ENCODE data around the gene VIL1. TPM values are rescaled to one million over a fixed set of nuclear protein-coding genes. Genes with fewer than 3 reads are reported as not detected.

Gene VIL1
- total and polyA plus RNA-seq, 2 of the 13 experiments (the other 11 are each of a cell fraction or from before 2014, with no cell fraction given) = 287 to 301 TPM

DNA sequence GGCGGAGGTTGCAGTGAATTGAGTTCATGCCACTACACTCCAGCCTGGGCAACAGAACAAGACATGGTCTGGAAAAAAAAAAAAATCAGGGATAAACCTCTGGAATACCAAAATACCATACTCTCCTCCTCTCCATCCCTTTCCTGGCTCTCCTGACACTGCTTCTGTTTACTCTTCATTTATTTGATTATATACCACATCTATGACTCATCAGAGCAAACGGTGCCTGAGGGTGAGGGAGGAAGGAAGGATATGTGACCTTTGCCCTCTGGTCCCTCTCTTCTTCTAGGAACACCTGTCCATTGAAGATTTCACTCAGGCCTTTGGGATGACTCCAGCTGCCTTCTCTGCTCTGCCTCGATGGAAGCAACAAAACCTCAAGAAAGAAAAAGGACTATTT is 30.0 kb downstream of the VIL1 start (continued):
- TF ChIP-seq, protein P1, sequence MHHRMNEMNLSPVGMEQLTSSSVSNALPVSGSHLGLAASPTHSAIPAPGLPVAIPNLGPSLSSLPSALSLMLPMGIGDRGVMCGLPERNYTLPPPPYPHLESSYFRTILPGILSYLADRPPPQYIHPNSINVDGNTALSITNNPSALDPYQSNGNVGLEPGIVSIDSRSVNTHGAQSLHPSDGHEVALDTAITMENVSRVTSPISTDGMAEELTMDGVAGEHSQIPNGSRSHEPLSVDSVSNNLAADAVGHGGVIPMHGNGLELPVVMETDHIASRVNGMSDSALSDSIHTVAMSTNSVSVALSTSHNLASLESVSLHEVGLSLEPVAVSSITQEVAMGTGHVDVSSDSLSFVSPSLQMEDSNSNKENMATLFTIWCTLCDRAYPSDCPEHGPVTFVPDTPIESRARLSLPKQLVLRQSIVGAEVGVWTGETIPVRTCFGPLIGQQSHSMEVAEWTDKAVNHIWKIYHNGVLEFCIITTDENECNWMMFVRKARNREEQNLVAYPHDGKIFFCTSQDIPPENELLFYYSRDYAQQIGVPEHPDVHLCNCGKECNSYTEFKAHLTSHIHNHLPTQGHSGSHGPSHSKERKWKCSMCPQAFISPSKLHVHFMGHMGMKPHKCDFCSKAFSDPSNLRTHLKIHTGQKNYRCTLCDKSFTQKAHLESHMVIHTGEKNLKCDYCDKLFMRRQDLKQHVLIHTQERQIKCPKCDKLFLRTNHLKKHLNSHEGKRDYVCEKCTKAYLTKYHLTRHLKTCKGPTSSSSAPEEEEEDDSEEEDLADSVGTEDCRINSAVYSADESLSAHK (CRISPR knock-in tag; IDR thresholded peaks at IDR 0.05; ENCODE audit: borderline replicate concordance) = no peak
- TF ChIP-seq, protein P2, sequence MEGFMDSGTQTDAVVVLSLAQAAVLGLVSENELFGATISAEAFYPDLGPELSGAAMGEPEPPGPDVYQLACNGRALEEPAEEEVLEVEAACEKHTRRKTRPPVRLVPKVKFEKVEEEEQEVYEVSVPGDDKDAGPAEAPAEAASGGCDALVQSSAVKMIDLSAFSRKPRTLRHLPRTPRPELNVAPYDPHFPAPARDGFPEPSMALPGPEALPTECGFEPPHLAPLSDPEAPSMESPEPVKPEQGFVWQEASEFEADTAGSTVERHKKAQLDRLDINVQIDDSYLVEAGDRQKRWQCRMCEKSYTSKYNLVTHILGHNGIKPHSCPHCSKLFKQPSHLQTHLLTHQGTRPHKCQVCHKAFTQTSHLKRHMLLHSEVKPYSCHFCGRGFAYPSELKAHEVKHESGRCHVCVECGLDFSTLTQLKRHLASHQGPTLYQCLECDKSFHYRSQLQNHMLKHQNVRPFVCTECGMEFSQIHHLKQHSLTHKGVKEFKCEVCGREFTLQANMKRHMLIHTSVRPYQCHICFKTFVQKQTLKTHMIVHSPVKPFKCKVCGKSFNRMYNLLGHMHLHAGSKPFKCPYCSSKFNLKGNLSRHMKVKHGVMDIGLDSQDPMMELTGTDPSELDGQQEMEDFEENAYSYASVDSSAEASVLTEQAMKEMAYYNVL (CRISPR knock-in tag; IDR thresholded peaks at IDR 0.05; ENCODE audit: borderline replicate concordance) = peak; percentile 84; the same call in 1 of the 2 replicates
- TF ChIP-seq EP300 (IDR thresholded peaks at IDR 0.05; ENCODE audit: low read depth in 2 of 2, low read length in 2 of 2) (peak in 1 of 2 experiments; percentile 78; a peak in 2 of 4 replicates), EP300 (CRISPR knock-in tag; IDR thresholded peaks at IDR 0.05; ENCODE audit: borderline replicate concordance) (no peak; the same call in 1 of the 2 replicates), RORA (CRISPR knock-in tag; IDR thresholded peaks at IDR 0.05) (no peak), ZNF136 (CRISPR knock-in tag; IDR thresholded peaks at IDR 0.05; ENCODE audit: low read depth) (no peak), ZNF33A (CRISPR knock-in tag; IDR thresholded peaks at IDR 0.05; ENCODE audit: borderline replicate concordance) (no peak), NR2F2 (IDR thresholded peaks at IDR 0.05; ENCODE audit: borderline replicate concordance, low read depth) (peak; percentile 59), THAP11 (CRISPR knock-in tag; IDR thresholded peaks at IDR 0.05) (0 out of 2 replicates have a peak, but pooled peaks have one; percentile 19)
- TF ChIP-seq, protein P3, sequence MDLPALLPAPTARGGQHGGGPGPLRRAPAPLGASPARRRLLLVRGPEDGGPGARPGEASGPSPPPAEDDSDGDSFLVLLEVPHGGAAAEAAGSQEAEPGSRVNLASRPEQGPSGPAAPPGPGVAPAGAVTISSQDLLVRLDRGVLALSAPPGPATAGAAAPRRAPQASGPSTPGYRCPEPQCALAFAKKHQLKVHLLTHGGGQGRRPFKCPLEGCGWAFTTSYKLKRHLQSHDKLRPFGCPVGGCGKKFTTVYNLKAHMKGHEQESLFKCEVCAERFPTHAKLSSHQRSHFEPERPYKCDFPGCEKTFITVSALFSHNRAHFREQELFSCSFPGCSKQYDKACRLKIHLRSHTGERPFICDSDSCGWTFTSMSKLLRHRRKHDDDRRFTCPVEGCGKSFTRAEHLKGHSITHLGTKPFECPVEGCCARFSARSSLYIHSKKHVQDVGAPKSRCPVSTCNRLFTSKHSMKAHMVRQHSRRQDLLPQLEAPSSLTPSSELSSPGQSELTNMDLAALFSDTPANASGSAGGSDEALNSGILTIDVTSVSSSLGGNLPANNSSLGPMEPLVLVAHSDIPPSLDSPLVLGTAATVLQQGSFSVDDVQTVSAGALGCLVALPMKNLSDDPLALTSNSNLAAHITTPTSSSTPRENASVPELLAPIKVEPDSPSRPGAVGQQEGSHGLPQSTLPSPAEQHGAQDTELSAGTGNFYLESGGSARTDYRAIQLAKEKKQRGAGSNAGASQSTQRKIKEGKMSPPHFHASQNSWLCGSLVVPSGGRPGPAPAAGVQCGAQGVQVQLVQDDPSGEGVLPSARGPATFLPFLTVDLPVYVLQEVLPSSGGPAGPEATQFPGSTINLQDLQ (CRISPR knock-in tag; IDR thresholded peaks at IDR 0.05) = no peak
- TF ChIP-seq, protein P4, sequence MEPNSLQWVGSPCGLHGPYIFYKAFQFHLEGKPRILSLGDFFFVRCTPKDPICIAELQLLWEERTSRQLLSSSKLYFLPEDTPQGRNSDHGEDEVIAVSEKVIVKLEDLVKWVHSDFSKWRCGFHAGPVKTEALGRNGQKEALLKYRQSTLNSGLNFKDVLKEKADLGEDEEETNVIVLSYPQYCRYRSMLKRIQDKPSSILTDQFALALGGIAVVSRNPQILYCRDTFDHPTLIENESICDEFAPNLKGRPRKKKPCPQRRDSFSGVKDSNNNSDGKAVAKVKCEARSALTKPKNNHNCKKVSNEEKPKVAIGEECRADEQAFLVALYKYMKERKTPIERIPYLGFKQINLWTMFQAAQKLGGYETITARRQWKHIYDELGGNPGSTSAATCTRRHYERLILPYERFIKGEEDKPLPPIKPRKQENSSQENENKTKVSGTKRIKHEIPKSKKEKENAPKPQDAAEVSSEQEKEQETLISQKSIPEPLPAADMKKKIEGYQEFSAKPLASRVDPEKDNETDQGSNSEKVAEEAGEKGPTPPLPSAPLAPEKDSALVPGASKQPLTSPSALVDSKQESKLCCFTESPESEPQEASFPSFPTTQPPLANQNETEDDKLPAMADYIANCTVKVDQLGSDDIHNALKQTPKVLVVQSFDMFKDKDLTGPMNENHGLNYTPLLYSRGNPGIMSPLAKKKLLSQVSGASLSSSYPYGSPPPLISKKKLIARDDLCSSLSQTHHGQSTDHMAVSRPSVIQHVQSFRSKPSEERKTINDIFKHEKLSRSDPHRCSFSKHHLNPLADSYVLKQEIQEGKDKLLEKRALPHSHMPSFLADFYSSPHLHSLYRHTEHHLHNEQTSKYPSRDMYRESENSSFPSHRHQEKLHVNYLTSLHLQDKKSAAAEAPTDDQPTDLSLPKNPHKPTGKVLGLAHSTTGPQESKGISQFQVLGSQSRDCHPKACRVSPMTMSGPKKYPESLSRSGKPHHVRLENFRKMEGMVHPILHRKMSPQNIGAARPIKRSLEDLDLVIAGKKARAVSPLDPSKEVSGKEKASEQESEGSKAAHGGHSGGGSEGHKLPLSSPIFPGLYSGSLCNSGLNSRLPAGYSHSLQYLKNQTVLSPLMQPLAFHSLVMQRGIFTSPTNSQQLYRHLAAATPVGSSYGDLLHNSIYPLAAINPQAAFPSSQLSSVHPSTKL (CRISPR knock-in tag; IDR thresholded peaks at IDR 0.05) = peak; percentile 94
- TF ChIP-seq, protein P5, sequence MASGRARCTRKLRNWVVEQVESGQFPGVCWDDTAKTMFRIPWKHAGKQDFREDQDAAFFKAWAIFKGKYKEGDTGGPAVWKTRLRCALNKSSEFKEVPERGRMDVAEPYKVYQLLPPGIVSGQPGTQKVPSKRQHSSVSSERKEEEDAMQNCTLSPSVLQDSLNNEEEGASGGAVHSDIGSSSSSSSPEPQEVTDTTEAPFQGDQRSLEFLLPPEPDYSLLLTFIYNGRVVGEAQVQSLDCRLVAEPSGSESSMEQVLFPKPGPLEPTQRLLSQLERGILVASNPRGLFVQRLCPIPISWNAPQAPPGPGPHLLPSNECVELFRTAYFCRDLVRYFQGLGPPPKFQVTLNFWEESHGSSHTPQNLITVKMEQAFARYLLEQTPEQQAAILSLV (CRISPR knock-in tag; IDR thresholded peaks at IDR 0.05; ENCODE audit: borderline replicate concordance) = no peak
- TF ChIP-seq, protein P6, sequence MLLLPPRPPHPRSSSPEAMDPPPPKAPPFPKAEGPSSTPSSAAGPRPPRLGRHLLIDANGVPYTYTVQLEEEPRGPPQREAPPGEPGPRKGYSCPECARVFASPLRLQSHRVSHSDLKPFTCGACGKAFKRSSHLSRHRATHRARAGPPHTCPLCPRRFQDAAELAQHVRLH (CRISPR knock-in tag; IDR thresholded peaks at IDR 0.05; ENCODE audit: borderline replicate concordance, low read depth) = 0 out of 2 replicates have a peak, but pooled peaks have one; percentile 45

All from HepG2 (cell line).